ENCODE data around the gene OXSR1. TPM values are rescaled to one million over a fixed set of nuclear protein-coding genes. Genes with fewer than 3 reads are reported as not detected.

OXSR1 gene
- total RNA-seq, 1 experiment from 2014 or later, result 35.1 TPM

- Histone ChIP-seq H2AFZ (ENCODE audit: low read depth, low read length, poor library complexity, severe bottlenecking) (no peak overlapping the region), H3K4me2 (ENCODE audit: low read length) (no peak overlapping the region), H3K27ac (ENCODE audit: low read depth, low read length) (no peak overlapping the region), H3K9me2 (ENCODE audit: insufficient read depth) (no peaks in the 10 kb centered on the region), H3K4me1 (ENCODE audit: control insufficient read depth in 1 of 2, insufficient read depth in 2 of 2, low read length in 2 of 2) (no peaks in the 10 kb centered on the region), H3K9me3 (ENCODE audit: control insufficient read depth in 1 of 2, insufficient read depth in 1 of 2, low read depth in 1 of 2, low read length in 2 of 2) (no peaks in the 10 kb centered on the region), H3K4me3 (replicated peaks in 1 of 2; ENCODE audit: low read depth in 1 of 2, low read length in 2 of 2) (no peak overlapping the region), H3K27me3 (ENCODE audit: insufficient read depth, low read length) (no peaks in the 10 kb centered on the region), H3K9ac (ENCODE audit: low read length) (no peak overlapping the region), H3K36me3 (ENCODE audit: control insufficient read depth in 1 of 2, insufficient read depth in 2 of 2, low read length in 2 of 2) (no peaks in the 10 kb centered on the region), H4K20me1 (ENCODE audit: insufficient read depth) (no peaks in the 10 kb centered on the region), H3K79me2 (ENCODE audit: insufficient read depth, low read length) (no peaks in the 10 kb centered on the region)
- intact Hi-C loops (cut with micrococcal nuclease), result no loop called here
- ATAC-seq (no peak), DNase-seq (ENCODE audit: low read depth, low spot score) (no peak)
- TF ChIP-seq ATF3 (IDR thresholded peaks at IDR 0.05) (no peak), SP1 (IDR thresholded peaks at IDR 0.05; ENCODE audit: low read depth) (no peak), ZFX (IDR thresholded peaks at IDR 0.05) (no peak), SIN3A (IDR thresholded peaks at IDR 0.05; ENCODE audit: low read depth) (no peak)
- ChIA-PET RAD21 (ENCODE audit: low non-redundant PET in 1 of 2, low total read pairs in 2 of 2, uncharacterized antibody in 2 of 2, unreplicated experiment in 2 of 2) (no interaction called here), CTCF (no interaction called here), POLR2A (no interaction called here)
- no TSS peak for BruUV-seq (replicated peaks)
These were observed 111.7 kb downstream of the OXSR1 start for GRCh38 chr3:38276917-38277630.

- ChIA-PET RAD21 (ENCODE audit: low non-redundant PET in 1 of 2, low total read pairs in 2 of 2, uncharacterized antibody in 2 of 2, unreplicated experiment in 2 of 2) (no interaction called here), POLR2A (no interaction called here), CTCF (no interaction called here)
- DNase-seq (ENCODE audit: low read depth, low spot score) (no peak), ATAC-seq (no peak)
- intact Hi-C loops (cut with micrococcal nuclease), result no loop called here
- no peak for TF ChIP-seq ZNF274 (IDR thresholded peaks at IDR 0.05; ENCODE audit: low read depth, low read length)
- TF ChIP-seq EZH2phosphoT487 (IDR thresholded peaks at IDR 0.05; ENCODE audit: borderline replicate concordance), result no peak
- TF ChIP-seq REST (IDR thresholded peaks at IDR 0.05; ENCODE audit: low read depth), result no peak
- no peak for TF ChIP-seq SIN3A (IDR thresholded peaks at IDR 0.05; ENCODE audit: low read depth)
- TF ChIP-seq CEBPB (IDR thresholded peaks at IDR 0.05; ENCODE audit: low read depth), result no peak
- TF ChIP-seq SRF (IDR thresholded peaks at IDR 0.05; ENCODE audit: low read depth), result no peak
- no peak for TF ChIP-seq FOSL1 (IDR thresholded peaks at IDR 0.05; ENCODE audit: low read depth)
- TF ChIP-seq EGR1 (IDR thresholded peaks at IDR 0.05; ENCODE audit: low read depth), result no peak
- no peak for TF ChIP-seq ZFX (IDR thresholded peaks at IDR 0.05)
- no peak for TF ChIP-seq SP1 (IDR thresholded peaks at IDR 0.05; ENCODE audit: low read depth)
- Histone ChIP-seq H3K9ac (ENCODE audit: low read length) (no peak overlapping the region), H3K4me2 (ENCODE audit: low read length) (no peak overlapping the region), H3K27me3 (ENCODE audit: insufficient read depth, low read length) (no peaks in the 10 kb centered on the region), H3K9me2 (ENCODE audit: insufficient read depth) (no peaks in the 10 kb centered on the region), H3K27ac (ENCODE audit: low read depth, low read length) (no peak overlapping the region), H3K9me3 (ENCODE audit: control insufficient read depth in 1 of 2, insufficient read depth in 1 of 2, low read depth in 1 of 2, low read length in 2 of 2) (no peaks in the 10 kb centered on the region), H3K4me1 (ENCODE audit: control insufficient read depth in 1 of 2, insufficient read depth in 2 of 2, low read length in 2 of 2) (no peaks in the 10 kb centered on the region), H3K79me2 (ENCODE audit: insufficient read depth, low read length) (no peaks in the 10 kb centered on the region), H2AFZ (ENCODE audit: low read depth, low read length, poor library complexity, severe bottlenecking) (no peak overlapping the region), H3K4me3 (replicated peaks in 1 of 2; ENCODE audit: low read depth in 1 of 2, low read length in 2 of 2) (no peak overlapping the region), H3K36me3 (ENCODE audit: control insufficient read depth in 1 of 2, insufficient read depth in 2 of 2, low read length in 2 of 2) (no peaks in the 10 kb centered on the region), H4K20me1 (ENCODE audit: insufficient read depth) (no peaks in the 10 kb centered on the region)
- BruUV-seq (replicated peaks), result no TSS peak
These were observed 113.5 kb downstream of the OXSR1 start for GRCh38 chr3:38278841-38279240.

All from HCT116 (cell line).